Measurements from ENCODE around the gene MITD1.
A peak's percentile ranks its signal among the peaks of the same experiment; 100 is the strongest.
"Not testable (repeated sequence)": the region's sequence is repeated elsewhere in the genome, so short reads cannot be mapped to it uniquely, and the experiment has no call there.

The MITD1 gene

DNA sequence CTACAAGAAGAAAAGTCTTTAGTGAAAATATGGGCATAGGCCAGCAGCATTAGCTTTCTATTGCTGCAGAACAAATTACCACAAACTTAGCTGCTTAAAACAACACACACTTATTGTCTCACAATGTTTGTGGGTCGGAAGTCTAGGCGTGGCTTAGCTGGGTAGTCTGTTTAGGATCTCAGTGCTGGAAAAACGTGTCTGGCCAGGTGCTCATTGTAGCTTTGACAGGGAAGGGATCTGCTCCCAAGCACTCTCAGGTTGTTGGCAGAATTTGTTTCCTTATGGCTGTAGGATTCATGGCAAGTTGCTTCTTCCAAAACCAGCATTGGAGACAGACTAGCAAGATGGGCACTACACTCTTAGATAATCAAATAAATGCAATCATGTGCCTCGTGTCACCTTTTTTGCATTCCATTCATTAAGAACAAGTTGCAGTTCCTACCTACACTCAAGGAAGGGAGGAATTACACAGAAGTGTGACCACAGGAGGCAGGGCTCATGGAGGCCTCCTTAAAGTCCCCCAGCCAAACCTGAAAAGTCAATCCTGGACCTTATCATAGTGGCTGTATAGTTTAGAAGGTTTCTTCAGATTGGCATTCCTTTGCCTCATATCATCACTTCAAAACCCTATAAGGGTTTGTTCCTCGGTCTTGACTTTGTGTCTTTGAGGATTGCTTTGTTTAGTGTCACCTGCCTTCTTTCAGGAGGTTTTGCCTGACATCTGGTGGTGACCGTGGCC is 17.4 kb upstream of the MITD1 start:
- TF ChIP-seq, protein P1, sequence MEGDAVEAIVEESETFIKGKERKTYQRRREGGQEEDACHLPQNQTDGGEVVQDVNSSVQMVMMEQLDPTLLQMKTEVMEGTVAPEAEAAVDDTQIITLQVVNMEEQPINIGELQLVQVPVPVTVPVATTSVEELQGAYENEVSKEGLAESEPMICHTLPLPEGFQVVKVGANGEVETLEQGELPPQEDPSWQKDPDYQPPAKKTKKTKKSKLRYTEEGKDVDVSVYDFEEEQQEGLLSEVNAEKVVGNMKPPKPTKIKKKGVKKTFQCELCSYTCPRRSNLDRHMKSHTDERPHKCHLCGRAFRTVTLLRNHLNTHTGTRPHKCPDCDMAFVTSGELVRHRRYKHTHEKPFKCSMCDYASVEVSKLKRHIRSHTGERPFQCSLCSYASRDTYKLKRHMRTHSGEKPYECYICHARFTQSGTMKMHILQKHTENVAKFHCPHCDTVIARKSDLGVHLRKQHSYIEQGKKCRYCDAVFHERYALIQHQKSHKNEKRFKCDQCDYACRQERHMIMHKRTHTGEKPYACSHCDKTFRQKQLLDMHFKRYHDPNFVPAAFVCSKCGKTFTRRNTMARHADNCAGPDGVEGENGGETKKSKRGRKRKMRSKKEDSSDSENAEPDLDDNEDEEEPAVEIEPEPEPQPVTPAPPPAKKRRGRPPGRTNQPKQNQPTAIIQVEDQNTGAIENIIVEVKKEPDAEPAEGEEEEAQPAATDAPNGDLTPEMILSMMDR (IDR thresholded peaks at IDR 0.05; ENCODE audit: low read depth, low read length, missing control alignments): no peak
- in situ Hi-C loops (cut with HindIII; ENCODE audit: low sequenced_read_pairs): no loop called here
- DNase-seq (ENCODE audit: low read depth): no peak
- no peak overlapping the region for H3K4me3 ChIP-seq (ENCODE audit: low read depth, low read length)

DNA sequence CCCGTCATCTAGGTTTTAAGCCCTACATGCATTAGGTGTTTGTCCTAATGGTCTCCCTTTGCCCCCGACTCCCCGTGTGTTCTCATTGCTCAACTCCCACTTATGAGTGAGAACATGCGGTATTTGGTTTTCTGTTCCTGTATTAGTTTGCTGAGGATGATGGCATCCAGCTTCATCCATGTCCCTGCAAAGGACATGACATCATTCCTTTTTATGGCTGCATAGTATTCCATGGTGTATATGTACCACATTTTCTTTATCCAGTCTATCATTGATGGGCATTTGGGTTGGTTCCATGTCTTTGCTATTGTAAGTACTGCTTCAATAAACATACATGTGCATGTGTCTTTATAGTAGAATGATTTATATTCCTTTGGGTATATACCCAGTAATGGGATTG is 11.5 kb upstream of the MITD1 start:
- DNase-seq (ENCODE audit: low read depth); H3K4me3 ChIP-seq (ENCODE audit: low read depth, low read length); in situ Hi-C loops (cut with HindIII; ENCODE audit: low sequenced_read_pairs): not testable (repeated sequence)

DNA sequence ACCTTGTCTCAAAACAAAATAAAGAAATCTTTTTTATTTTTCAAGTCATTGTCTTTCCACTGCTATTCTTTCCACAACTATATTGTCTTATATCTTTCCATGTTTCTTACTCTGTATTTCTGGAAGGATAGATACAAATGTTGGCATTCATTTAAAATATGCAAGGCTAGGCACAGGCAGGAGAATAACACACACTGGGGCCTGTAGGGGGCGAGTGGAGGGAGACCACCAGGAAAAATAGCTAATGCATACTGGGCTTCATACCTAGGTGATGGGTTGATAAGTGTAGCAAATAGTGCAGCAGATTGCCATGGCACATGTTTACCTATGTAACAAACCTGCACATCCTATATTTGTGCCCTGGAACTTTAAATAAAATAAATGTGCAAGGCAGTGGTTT is 9.7 kb upstream of the MITD1 start:
- TF ChIP-seq, protein P1 (IDR thresholded peaks at IDR 0.05; ENCODE audit: low read depth, low read length, missing control alignments): peak; percentile 26
- no peak overlapping the region for H3K4me3 ChIP-seq (ENCODE audit: low read depth, low read length)
- DNase-seq (ENCODE audit: low read depth): no peak
- in situ Hi-C loops (cut with HindIII; ENCODE audit: low sequenced_read_pairs): no loop called here

DNA sequence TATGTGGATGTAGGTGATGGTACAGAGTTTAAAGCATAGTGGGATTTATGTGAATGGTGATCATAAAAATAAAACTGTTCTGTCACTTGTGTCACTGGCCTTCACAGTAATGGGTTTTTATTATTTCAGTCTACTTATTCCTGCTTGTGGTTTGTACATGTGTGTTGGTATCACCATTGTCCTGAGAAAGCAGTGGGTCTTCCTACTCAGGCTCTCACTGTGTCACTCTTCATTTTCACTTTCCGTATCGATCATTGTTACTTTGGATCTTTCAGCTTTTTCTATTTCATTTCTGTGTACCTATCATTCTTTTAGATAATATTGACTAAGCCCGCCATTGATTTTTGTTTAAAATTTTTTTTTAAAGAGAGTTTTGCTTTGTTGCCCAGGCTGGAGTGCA is 7.5 kb upstream of the MITD1 start:
- no peak overlapping the region for H3K4me3 ChIP-seq (ENCODE audit: low read depth, low read length)
- TF ChIP-seq, protein P1 (IDR thresholded peaks at IDR 0.05; ENCODE audit: low read depth, low read length, missing control alignments): no peak
- DNase-seq (ENCODE audit: low read depth): no peak
- in situ Hi-C loops (cut with HindIII; ENCODE audit: low sequenced_read_pairs): no loop called here

DNA sequence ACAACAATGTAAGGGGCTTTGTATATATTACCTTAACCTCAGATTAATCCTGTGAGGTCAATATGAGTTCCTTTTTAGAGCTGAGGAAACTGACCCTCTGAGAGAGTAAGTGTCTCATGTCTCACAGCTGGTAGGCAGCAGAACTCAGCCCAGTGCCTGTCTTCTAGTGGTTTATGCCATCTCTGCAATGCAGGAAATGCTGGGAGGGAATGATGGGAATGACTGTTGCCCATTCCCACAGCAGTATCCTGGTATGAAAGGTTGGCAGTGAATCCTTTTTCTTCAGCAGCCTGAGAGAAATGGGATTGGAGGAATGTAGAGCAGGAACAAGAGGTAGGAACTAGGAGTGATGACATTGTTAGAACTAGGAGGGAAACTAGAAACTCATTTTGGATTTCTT is 6.2 kb upstream of the MITD1 start:
- TF ChIP-seq, protein P1 (IDR thresholded peaks at IDR 0.05; ENCODE audit: low read depth, low read length, missing control alignments): no peak
- H3K4me3 ChIP-seq (ENCODE audit: low read depth, low read length): no peak overlapping the region
- no peak for DNase-seq (ENCODE audit: low read depth)
- in situ Hi-C loops (cut with HindIII; ENCODE audit: low sequenced_read_pairs): no loop called here

DNA sequence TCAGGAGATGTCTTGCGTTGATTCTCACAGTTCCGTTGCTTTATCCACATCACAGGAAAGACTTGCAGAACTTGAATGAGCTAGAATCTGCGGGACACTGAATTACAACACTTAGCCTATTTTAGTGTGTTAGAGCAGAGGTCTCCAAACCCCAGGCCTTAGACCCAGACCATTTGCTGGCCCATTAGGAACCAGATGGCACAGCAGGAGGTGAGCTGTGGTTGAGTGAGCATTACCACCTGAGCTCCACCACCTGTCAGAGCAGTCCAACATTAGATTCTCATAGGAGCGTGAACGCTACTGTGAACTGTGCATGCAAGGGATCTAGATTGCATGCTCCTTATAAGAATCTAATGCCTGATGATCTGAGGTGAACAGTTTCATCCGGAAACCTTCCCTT is 4.0 kb upstream of the MITD1 start:
- TF ChIP-seq, protein P1 (IDR thresholded peaks at IDR 0.05; ENCODE audit: low read depth, low read length, missing control alignments): no peak
- in situ Hi-C loops (cut with HindIII; ENCODE audit: low sequenced_read_pairs): no loop called here
- DNase-seq (ENCODE audit: low read depth): no peak
- no peak overlapping the region for H3K4me3 ChIP-seq (ENCODE audit: low read depth, low read length)

DNA sequence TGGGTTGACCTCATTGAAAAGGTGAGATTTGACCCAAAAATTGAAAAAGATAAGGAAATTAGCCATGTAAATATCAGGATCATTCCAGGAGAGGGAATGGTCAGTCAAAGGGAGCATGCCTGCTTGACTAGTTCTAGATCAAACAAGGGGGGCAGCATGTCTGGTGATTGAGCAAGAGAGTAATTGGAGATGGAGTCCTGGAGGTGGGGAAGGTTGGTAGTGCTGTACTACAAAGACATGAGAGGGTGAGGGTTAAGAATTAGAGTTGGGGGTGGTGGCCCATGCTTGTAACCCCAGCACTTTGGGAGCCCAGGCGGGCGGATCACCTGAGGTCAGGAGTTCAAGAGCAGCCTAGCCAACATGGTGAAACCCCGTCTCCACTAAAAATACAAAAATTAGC is 2.2 kb upstream of the MITD1 start:
- no peak for DNase-seq (ENCODE audit: low read depth)
- TF ChIP-seq, protein P1 (IDR thresholded peaks at IDR 0.05; ENCODE audit: low read depth, low read length, missing control alignments): no peak
- no peak overlapping the region for H3K4me3 ChIP-seq (ENCODE audit: low read depth, low read length)
- in situ Hi-C loops (cut with HindIII; ENCODE audit: low sequenced_read_pairs): no loop called here
